ENCODE data around the gene SSH2. TPM values are rescaled to one million over a fixed set of nuclear protein-coding genes. Genes with fewer than 3 reads are reported as not detected.

The SSH2 gene
- total and polyA plus RNA-seq, 2 of the 13 experiments (the other 11 are each of a cell fraction or from before 2014, with no cell fraction given), result 6.0 to 6.4 TPM

DNA sequence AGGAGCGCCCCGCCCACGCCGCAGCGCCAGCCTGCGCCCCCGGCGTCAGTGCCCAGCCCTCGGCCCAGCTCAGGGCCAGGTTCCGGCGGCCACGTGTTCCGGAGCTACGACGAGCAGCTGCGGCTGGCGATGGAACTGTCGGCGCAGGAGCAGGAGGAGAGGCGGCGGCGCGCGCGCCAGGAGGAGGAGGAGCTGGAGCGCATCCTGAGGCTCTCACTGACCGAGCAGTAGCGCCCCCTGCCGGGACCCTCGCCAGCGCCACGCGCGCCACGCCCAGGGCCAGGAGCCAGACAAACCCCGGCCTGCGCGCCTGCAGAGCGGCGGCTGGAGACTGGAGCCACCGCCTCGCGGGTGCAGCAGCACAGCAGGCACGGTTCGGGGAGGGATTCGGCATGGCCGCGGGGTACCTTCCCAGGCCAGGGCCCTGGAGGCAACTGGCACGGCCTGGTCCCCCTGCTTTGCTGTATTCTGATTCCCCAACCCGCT, 316.6 kb downstream of the SSH2 start (continued):
- TF ChIP-seq, protein P1, sequence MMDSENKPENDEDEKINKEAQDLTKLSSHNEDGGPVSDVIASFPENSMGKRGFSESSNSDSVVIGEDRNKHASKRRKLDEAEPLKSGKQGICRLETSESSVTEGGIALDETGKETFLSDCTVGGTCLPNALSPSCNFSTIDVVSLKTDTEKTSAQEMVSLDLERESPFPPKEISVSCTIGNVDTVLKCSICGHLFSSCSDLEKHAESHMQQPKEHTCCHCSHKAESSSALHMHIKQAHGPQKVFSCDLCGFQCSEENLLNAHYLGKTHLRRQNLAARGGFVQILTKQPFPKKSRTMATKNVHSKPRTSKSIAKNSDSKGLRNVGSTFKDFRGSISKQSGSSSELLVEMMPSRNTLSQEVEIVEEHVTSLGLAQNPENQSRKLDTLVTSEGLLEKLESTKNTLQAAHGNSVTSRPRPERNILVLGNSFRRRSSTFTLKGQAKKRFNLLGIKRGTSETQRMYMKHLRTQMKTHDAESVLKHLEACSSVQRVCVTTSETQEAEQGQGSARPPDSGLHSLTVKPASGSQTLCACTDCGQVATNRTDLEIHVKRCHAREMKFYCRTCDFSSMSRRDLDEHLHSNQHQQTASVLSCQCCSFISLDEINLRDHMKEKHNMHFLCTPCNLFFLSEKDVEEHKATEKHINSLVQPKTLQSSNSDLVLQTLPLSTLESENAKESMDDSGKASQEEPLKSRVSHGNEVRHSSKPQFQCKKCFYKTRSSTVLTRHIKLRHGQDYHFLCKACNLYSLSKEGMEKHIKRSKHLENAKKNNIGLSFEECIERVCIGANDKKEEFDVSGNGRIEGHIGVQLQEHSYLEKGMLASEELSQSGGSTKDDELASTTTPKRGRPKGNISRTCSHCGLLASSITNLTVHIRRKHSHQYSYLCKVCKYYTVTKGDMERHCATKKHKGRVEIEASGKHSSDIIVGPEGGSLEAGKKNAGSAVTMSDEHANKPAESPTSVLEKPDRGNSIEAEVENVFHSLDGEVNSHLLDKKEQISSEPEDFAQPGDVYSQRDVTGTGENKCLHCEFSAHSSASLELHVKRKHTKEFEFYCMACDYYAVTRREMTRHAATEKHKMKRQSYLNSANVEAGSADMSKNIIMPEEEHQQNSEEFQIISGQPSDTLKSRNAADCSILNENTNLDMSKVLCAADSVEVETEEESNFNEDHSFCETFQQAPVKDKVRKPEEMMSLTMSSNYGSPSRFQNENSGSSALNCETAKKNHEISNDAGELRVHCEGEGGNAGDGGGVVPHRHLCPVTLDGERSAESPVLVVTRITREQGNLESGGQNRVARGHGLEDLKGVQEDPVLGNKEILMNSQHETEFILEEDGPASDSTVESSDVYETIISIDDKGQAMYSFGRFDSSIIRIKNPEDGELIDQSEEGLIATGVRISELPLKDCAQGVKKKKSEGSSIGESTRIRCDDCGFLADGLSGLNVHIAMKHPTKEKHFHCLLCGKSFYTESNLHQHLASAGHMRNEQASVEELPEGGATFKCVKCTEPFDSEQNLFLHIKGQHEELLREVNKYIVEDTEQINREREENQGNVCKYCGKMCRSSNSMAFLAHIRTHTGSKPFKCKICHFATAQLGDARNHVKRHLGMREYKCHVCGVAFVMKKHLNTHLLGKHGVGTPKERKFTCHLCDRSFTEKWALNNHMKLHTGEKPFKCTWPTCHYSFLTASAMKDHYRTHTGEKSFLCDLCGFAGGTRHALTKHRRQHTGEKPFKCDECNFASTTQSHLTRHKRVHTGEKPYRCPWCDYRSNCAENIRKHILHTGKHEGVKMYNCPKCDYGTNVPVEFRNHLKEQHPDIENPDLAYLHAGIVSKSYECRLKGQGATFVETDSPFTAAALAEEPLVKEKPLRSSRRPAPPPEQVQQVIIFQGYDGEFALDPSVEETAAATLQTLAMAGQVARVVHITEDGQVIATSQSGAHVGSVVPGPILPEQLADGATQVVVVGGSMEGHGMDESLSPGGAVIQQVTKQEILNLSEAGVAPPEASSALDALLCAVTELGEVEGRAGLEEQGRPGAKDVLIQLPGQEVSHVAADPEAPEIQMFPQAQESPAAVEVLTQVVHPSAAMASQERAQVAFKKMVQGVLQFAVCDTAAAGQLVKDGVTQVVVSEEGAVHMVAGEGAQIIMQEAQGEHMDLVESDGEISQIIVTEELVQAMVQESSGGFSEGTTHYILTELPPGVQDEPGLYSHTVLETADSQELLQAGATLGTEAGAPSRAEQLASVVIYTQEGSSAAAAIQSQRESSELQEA (CRISPR knock-in tag; IDR thresholded peaks at IDR 0.05; ENCODE audit: not compliant biosample characterization), result no peak
- TF ChIP-seq JUN (CRISPR knock-in tag; IDR thresholded peaks at IDR 0.05), result no peak
- no peak for TF ChIP-seq ZBTB20 (CRISPR knock-in tag; IDR thresholded peaks at IDR 0.05; ENCODE audit: borderline replicate concordance, low read depth)
- 0 out of 2 replicates have a peak, but pooled peaks have one; percentile 13 for TF ChIP-seq FOXA3 (CRISPR knock-in tag; IDR thresholded peaks at IDR 0.05)
- no peak for TF ChIP-seq NCOR1 (IDR thresholded peaks at IDR 0.05; ENCODE audit: borderline replicate concordance, low read length)
- TF ChIP-seq CC2D1A (CRISPR knock-in tag; IDR thresholded peaks at IDR 0.05), result no peak
- TF ChIP-seq, protein P2, sequence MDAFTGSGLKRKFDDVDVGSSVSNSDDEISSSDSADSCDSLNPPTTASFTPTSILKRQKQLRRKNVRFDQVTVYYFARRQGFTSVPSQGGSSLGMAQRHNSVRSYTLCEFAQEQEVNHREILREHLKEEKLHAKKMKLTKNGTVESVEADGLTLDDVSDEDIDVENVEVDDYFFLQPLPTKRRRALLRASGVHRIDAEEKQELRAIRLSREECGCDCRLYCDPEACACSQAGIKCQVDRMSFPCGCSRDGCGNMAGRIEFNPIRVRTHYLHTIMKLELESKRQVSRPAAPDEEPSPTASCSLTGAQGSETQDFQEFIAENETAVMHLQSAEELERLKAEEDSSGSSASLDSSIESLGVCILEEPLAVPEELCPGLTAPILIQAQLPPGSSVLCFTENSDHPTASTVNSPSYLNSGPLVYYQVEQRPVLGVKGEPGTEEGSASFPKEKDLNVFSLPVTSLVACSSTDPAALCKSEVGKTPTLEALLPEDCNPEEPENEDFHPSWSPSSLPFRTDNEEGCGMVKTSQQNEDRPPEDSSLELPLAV (CRISPR knock-in tag; conservative IDR thresholded peaks at IDR 0.05; ENCODE audit: low read depth), result 0 out of 2 replicates have a peak, but pooled peaks have one; percentile 83
- TF ChIP-seq, protein P3, sequence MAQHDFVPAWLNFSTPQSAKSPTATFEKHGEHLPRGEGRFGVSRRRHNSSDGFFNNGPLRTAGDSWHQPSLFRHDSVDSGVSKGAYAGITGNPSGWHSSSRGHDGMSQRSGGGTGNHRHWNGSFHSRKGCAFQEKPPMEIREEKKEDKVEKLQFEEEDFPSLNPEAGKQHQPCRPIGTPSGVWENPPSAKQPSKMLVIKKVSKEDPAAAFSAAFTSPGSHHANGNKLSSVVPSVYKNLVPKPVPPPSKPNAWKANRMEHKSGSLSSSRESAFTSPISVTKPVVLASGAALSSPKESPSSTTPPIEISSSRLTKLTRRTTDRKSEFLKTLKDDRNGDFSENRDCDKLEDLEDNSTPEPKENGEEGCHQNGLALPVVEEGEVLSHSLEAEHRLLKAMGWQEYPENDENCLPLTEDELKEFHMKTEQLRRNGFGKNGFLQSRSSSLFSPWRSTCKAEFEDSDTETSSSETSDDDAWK (CRISPR knock-in tag; IDR thresholded peaks at IDR 0.05), result no peak
- no peak for TF ChIP-seq GZF1 (CRISPR knock-in tag; IDR thresholded peaks at IDR 0.05)
- TF ChIP-seq, protein P4, sequence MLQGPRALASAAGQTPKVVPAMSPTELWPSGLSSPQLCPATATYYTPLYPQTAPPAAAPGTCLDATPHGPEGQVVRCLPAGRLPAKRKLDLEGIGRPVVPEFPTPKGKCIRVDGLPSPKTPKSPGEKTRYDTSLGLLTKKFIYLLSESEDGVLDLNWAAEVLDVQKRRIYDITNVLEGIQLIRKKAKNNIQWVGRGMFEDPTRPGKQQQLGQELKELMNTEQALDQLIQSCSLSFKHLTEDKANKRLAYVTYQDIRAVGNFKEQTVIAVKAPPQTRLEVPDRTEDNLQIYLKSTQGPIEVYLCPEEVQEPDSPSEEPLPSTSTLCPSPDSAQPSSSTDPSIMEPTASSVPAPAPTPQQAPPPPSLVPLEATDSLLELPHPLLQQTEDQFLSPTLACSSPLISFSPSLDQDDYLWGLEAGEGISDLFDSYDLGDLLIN (CRISPR knock-in tag; IDR thresholded peaks at IDR 0.05; ENCODE audit: borderline replicate concordance), result no peak
- no peak for TF ChIP-seq WIZ (CRISPR knock-in tag; IDR thresholded peaks at IDR 0.05)
- TF ChIP-seq FOXJ3 (CRISPR knock-in tag; IDR thresholded peaks at IDR 0.05; ENCODE audit: borderline replicate concordance), result no peak
- TF ChIP-seq THAP11 (CRISPR knock-in tag; IDR thresholded peaks at IDR 0.05), result peak; percentile 60; the same call in 1 of the 2 replicates
- peak; percentile 37; the same call in 1 of the 2 replicates for TF ChIP-seq DNMT1 (CRISPR knock-in tag; IDR thresholded peaks at IDR 0.05)
- no peak; the same call in none of the 2 replicates for TF ChIP-seq ZNF331 (CRISPR knock-in tag; IDR thresholded peaks at IDR 0.05)
- no peak; the same call in 1 of the 2 replicates for TF ChIP-seq ZNF44 (CRISPR knock-in tag; IDR thresholded peaks at IDR 0.05)
- no peak for TF ChIP-seq CREB1 (IDR thresholded peaks at IDR 0.05)
- TF ChIP-seq CREB1 (CRISPR knock-in tag; IDR thresholded peaks at IDR 0.05), result no peak

All from HepG2 (cell line).